Measurements from ENCODE around the gene GJB5. TPM values are rescaled to one million over a fixed set of nuclear protein-coding genes. Genes with fewer than 3 reads are reported as not detected.

The GJB5 gene
- total RNA-seq, 1 donor from 2014 or later = not detected

GRCh38 chr1:34744851-34745250, 10.0 kb upstream of the GJB5 start:
- DNase-seq (ENCODE audit: extremely low read depth, low read depth, low spot score) = no peak

- DNase-seq (ENCODE audit: extremely low read depth, low read depth, low spot score) = no peak
Measured at GRCh38 chr1:34745666-34746065, 9.2 kb upstream of the GJB5 start.

GRCh38 chr1:34746101-34746500, 8.7 kb upstream of the GJB5 start:
- DNase-seq (ENCODE audit: extremely low read depth, low read depth, low spot score) = no peak

GRCh38 chr1:34746785-34747637, 7.8 kb upstream of the GJB5 start:
- DNase-seq (ENCODE audit: extremely low read depth, low read depth, low spot score) = no peak

- no peak for DNase-seq (ENCODE audit: extremely low read depth, low read depth, low spot score)
Measured at GRCh38 chr1:34747638-34747941, 7.3 kb upstream of the GJB5 start.

- no peak for DNase-seq (ENCODE audit: extremely low read depth, low read depth, low spot score)
Measured at GRCh38 chr1:34749992-34750391, 4.9 kb upstream of the GJB5 start.

- no peak for DNase-seq (ENCODE audit: extremely low read depth, low read depth, low spot score)
Measured at GRCh38 chr1:34750610-34751009, 4.2 kb upstream of the GJB5 start.

GRCh38 chr1:34753163-34753562, 1.7 kb upstream of the GJB5 start:
- no peak for DNase-seq (ENCODE audit: extremely low read depth, low read depth, low spot score)

- no peak for DNase-seq (ENCODE audit: extremely low read depth, low read depth, low spot score)
Measured at GRCh38 chr1:34755961-34756360, 1.1 kb downstream of the GJB5 start.

- no peak for DNase-seq (ENCODE audit: extremely low read depth, low read depth, low spot score)
Measured at GRCh38 chr1:34757386-34757785, 2.5 kb downstream of the GJB5 start.

GRCh38 chr1:34758751-34759150, 3.9 kb downstream of the GJB5 start:
- DNase-seq (ENCODE audit: extremely low read depth, low read depth, low spot score) = no peak

- no peak for DNase-seq (ENCODE audit: extremely low read depth, low read depth, low spot score)
Measured at GRCh38 chr1:34759503-34760357, 4.9 kb downstream of the GJB5 start, which contains the start of gene GJB4. TSS of gene GJB4 (plus strand) at chr1:34759740. CDS start at chr1:34761255, 1,515 bp downstream.

GRCh38 chr1:34761176-34761761, 6.4 kb downstream of the GJB5 start:
- DNase-seq (ENCODE audit: extremely low read depth, low read depth, low spot score) = no peak

GRCh38 chr1:34761776-34762307, 7.0 kb downstream of the GJB5 start:
- DNase-seq (ENCODE audit: extremely low read depth, low read depth, low spot score) = no peak

- DNase-seq (ENCODE audit: extremely low read depth, low read depth, low spot score) = no peak
Measured at GRCh38 chr1:34762474-34763141, 7.8 kb downstream of the GJB5 start.

- DNase-seq (ENCODE audit: extremely low read depth, low read depth, low spot score) = no peak
Measured at GRCh38 chr1:34763142-34763781, 8.4 kb downstream of the GJB5 start.

GRCh38 chr1:34768856-34769255, 14.0 kb downstream of the GJB5 start:
- DNase-seq (ENCODE audit: extremely low read depth, low read depth, low spot score) = no peak

GRCh38 chr1:34770891-34771504, 16.2 kb downstream of the GJB5 start:
- no peak for DNase-seq (ENCODE audit: extremely low read depth, low read depth, low spot score)

GRCh38 chr1:34771573-34772371, 16.9 kb downstream of the GJB5 start:
- DNase-seq (ENCODE audit: extremely low read depth, low read depth, low spot score) = no peak

Data from glomerular endothelial cell (primary cell).